NT2/D1 (cell line): ENCODE measurements around the gene ALPK3.

Experiments
- DNase-seq: peaks from one replicate; pipeline ENCODE4 v3.0.0-alpha.2; 2011; ENCODE audit warnings: low read depth, low spot score
- H3K27me3 ChIP-seq: 2 replicates; pipeline ENCODE4 v1.6.0; 2011; ENCODE audit warnings: mild to moderate bottlenecking; ENCODE audit not compliant: insufficient read length, insufficient read depth
- H3K36me3 ChIP-seq: 2 replicates; pipeline ENCODE4 v1.6.1; 2011; ENCODE audit warnings: mild to moderate bottlenecking, low read length, mixed read lengths; ENCODE audit not compliant: insufficient read depth, insufficient read length
- H3K4me1 ChIP-seq: 2 replicates; pipeline ENCODE4 v1.5.1; 2011; ENCODE audit not compliant: insufficient read depth, insufficient read length
- H3K4me3 ChIP-seq: 2 replicates; pipeline ENCODE4 v1.5.1; 2011; ENCODE audit warnings: low read depth; ENCODE audit not compliant: insufficient read length
- H3K9ac ChIP-seq: 2 replicates; pipeline ENCODE4 v1.6.0; 2011; ENCODE audit warnings: low read depth; ENCODE audit not compliant: insufficient read length
- H3K9me3 ChIP-seq: 2 replicates; pipeline ENCODE4 v1.5.1; 2011; ENCODE audit warnings: mild to moderate bottlenecking, low read length; ENCODE audit not compliant: insufficient read depth
- SUZ12 ChIP-seq: IDR thresholded peaks from 2 replicates; pipeline ENCODE4 v1.6.1; 2011; ENCODE audit not compliant: insufficient read length, insufficient read depth; ENCODE audit errors: extremely low read depth
- YY1 ChIP-seq: IDR thresholded peaks from 2 replicates; pipeline ENCODE4 v1.6.1; 2011; ENCODE audit not compliant: insufficient read length, insufficient read depth
- ZNF274 ChIP-seq: IDR thresholded peaks from 2 replicates; pipeline ENCODE4 v1.6.1; 2011; ENCODE audit warnings: mild to moderate bottlenecking, low read depth, low read length

Gene ALPK3

DNA sequence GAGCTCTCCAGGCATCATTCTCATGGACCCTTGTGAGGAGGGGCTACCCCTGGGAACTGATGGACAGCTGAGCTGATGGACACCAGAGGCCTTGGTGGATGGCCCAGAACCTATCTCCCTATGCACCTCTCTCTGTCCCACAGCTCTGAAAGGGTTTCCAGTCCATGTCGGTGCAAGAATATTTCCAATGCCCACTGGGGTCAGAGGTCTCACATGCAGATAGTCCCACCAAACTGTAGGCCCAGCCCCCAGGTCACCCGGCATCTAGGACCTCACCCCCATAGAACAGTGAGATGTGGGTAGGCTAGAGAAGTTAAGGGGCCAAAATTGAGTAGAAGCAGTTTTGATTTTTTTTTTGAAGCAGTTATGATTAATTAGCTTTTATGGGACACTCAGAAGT, 2.6 kb downstream of the ALPK3 start:
- Histone ChIP-seq H3K4me1 (peaks cover 21% of the 10 kb centered on the region), H3K36me3 (peaks cover 50% of the 10 kb centered on the region), H3K27me3 (no peaks in the 10 kb centered on the region), H3K9me3 (no peaks in the 10 kb centered on the region), H3K4me3 (no peak overlapping the region), H3K9ac (no peak overlapping the region)
- no peak for TF ChIP-seq YY1
- no peak for TF ChIP-seq SUZ12
- no peak for TF ChIP-seq ZNF274
- DNase-seq = no peak

- no peaks in the 10 kb centered on the region for H3K27me3 ChIP-seq
- no peak overlapping the region for H3K4me3 ChIP-seq
- no peak for DNase-seq
- no peak overlapping the region for H3K9ac ChIP-seq
- peaks cover 21% of the 10 kb centered on the region for H3K4me1 ChIP-seq
- no peaks in the 10 kb centered on the region for H3K9me3 ChIP-seq
- no peak for TF ChIP-seq ZNF274
- TF ChIP-seq YY1 = no peak
- no peak for TF ChIP-seq SUZ12
- H3K36me3 ChIP-seq = peaks cover 64% of the 10 kb centered on the region
Observed at GRCh38 chr15:84821501-84822021, 4.4 kb downstream of the ALPK3 start.

DNA sequence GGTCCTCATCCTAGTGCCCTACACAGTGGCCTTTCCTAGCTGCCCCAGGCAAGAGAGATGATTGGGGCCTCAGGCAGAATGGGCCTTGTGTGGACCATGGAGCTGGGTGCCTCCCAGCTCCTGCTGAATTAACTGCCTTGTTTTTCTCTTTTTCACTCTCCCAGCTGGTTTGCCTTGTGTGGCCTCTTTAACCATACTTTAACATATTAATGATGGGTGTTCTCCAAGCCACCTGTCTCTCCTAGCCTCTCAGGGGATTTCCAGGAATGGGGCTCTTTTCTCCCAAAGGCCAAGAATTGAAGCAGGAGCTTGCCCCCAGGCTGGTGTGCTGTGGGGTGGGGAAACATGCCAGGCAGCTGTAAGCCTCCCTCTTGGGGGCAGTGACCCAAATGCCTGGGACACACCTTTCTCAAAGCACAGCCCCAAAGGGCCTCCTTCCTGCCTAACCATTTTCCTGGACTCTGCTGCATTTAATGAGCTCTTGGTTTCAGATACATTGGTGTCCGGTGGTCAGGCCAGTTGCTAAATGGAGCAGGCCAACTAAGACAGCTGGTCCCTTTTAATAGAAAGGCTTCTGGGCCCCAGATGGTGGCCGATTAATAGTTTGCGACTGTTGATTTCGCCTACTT, 5.6 kb downstream of the ALPK3 start:
- TF ChIP-seq ZNF274 (no peak), YY1 (no peak), SUZ12 (no peak)
- no peaks in the 10 kb centered on the region for H3K27me3 ChIP-seq
- DNase-seq = no peak
- no peak overlapping the region for H3K9ac ChIP-seq
- H3K36me3 ChIP-seq = peaks cover 76% of the 10 kb centered on the region
- H3K4me1 ChIP-seq = peaks cover 21% of the 10 kb centered on the region
- no peak overlapping the region for H3K4me3 ChIP-seq
- H3K9me3 ChIP-seq = no peaks in the 10 kb centered on the region

DNA sequence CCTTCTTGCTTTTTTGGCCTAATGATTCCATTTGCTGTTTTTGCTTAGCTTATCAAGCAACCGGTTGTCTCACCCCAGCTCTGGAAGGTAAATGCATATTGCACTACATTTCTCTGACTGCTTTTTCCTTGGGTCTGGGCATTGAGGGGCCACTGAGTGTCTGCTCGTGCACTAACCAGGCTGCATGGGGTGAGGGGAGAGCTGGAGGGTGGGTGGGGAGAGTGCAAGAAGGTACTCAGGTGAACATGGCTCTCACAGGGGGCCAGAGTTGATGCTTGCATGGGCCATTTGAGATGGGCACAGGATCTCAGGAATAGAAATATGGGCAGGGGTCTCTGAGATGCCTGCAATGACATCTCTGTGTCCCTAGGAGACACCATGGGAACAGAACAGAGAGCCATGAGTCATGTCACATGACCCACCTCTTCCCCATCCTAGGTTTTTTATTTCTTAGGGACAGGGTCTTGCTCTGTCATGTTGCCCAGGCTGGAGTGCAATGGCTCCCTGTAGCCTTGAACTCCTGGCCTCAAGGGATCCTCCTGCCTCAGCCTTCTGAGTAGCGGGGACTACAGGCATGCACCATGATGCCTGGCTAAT, 6.2 kb downstream of the ALPK3 start:
- TF ChIP-seq YY1 (no peak), SUZ12 (no peak), ZNF274 (no peak)

GRCh38 chr15:84824260-84825007, 7.3 kb downstream of the ALPK3 start:
- peaks cover 20% of the 10 kb centered on the region for H3K4me1 ChIP-seq
- TF ChIP-seq SUZ12 (no peak), YY1 (no peak), ZNF274 (no peak)
- H3K27me3 ChIP-seq = no peaks in the 10 kb centered on the region

More for the DNA sequence above, 6.2 kb downstream of the ALPK3 start:
- DNase-seq = no peak
- Histone ChIP-seq H3K4me3 (no peak overlapping the region), H3K4me1 (peaks cover 21% of the 10 kb centered on the region), H3K36me3 (peaks cover 82% of the 10 kb centered on the region), H3K9me3 (no peaks in the 10 kb centered on the region), H3K9ac (no peak overlapping the region), H3K27me3 (no peaks in the 10 kb centered on the region)

GRCh38 chr15:84826369-84826823, 9.2 kb downstream of the ALPK3 start:
- no peak for TF ChIP-seq YY1
- TF ChIP-seq SUZ12 = no peak
- TF ChIP-seq ZNF274 = no peak
- peaks cover 11% of the 10 kb centered on the region for H3K4me1 ChIP-seq
- H3K9me3 ChIP-seq = no peaks in the 10 kb centered on the region
- H3K4me3 ChIP-seq = no peak overlapping the region
- no peaks in the 10 kb centered on the region for H3K27me3 ChIP-seq
- H3K9ac ChIP-seq = no peak overlapping the region
- H3K36me3 ChIP-seq = peaks cover 94% of the 10 kb centered on the region
- DNase-seq = no peak

More at GRCh38 chr15:84824260-84825007, 7.3 kb downstream of the ALPK3 start:
- H3K36me3 ChIP-seq = peaks cover 92% of the 10 kb centered on the region
- no peak for DNase-seq
- H3K9me3 ChIP-seq = no peaks in the 10 kb centered on the region
- no peak overlapping the region for H3K9ac ChIP-seq
- H3K4me3 ChIP-seq = no peak overlapping the region

DNA sequence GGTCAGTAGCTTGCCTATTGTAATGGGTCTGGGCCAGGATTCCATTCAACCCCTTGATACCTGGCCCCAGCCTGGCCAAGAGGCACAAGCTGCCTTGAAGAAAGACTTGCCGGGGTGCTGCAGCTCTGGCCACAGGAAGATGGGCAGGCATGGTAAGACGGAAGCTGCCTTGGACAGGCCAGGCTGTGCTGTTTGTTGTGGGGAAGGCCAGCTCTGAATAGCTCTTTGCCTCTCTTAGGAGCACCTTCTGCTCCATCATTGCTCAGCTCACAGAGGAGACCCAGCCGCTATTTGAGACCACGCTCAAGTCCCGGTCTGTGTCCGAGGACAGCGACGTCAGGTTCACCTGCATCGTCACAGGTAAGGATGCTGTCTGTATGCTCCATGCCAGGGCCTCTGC, 10.1 kb downstream of the ALPK3 start:
- no peaks in the 10 kb centered on the region for H3K27me3 ChIP-seq
- H3K9ac ChIP-seq = no peak overlapping the region
- TF ChIP-seq ZNF274 = no peak
- no peak for TF ChIP-seq YY1
- no peak for TF ChIP-seq SUZ12
- peaks cover 7% of the 10 kb centered on the region for H3K4me1 ChIP-seq
- no peak overlapping the region for H3K4me3 ChIP-seq
- DNase-seq = no peak
- H3K36me3 ChIP-seq = peaks cover 93% of the 10 kb centered on the region
- H3K9me3 ChIP-seq = no peaks in the 10 kb centered on the region
